Measurements from ENCODE around the gene PHACTR3.
A peak's percentile ranks its signal among the peaks of the same experiment; 100 is the strongest.
"Not testable (repeated sequence)": the region's sequence is repeated elsewhere in the genome, so short reads cannot be mapped to it uniquely, and the experiment has no call there.

Gene PHACTR3

GRCh38 chr20:59603781-59604541, at the start of gene PHACTR3:
PHACTR3 (plus strand) TSS chr20:59604540; CDS start chr20:59605015, 475 bp downstream.
- DNase-seq, result peak; percentile 49

- not testable (repeated sequence) for DNase-seq
These were observed 46.4 kb upstream of the PHACTR3 start for GRCh38 chr20:59557733-59558529.

DNA sequence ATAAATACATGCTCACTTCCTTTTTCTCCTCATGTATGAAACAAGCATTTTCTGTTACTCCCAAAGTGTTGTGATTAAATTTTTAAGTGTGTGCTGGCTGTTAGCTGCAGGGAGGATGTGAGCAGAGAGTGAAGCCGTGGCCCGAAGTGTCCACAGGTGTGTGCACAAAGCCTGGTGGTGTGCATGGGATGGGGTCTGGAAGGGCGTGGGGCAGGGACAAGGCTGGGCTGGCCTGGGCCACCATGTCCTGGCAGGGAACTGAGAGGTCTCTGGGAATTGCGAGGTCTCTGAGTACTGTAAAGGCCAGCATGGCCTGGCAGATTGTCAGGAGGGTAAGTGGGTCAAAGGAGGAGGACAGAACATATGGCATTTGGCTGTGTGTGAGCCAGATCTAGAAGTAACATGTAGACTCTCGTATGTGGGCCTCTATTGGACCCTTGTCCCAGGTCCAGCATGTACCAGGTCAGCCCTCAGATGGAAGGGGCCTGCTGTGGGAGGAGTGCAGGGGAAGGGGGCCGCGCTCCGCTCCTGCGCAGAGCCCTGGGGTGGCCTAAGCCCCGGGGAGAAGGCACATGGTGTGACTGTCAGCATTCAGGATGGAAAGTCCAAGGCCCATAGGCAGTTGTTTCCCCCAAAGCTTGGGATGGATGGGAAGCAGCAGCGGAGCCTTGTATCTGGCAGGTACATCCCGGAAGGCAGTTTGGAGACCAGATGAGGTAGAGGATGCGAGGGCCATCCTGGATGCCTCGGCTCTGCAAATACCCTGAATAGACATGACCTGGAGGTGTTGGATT, 45.1 kb upstream of the PHACTR3 start:
- no peak for DNase-seq

- DNase-seq, result no peak
These were observed 44.5 kb upstream of the PHACTR3 start for GRCh38 chr20:59559863-59560262.

GRCh38 chr20:59560588-59561227, 43.6 kb upstream of the PHACTR3 start:
- DNase-seq, result no peak

DNA sequence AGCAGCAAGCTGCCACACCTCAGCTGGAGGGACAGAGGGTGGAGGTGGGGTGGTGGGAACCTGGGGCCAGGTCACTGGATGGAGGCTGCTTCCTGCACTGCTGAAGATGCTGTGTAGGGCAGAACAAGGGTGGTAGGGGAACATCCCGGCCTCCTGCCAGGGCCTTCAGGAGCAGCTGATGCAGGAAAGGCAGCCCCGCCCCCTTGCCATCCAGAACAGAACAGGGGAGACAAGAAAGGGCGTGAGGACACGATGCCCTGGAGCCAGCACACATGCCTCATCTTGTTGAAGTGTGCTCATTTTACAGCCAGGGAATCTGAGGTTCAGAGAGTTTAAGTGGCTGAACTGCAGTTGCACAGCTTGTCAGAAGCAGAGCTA, 43.1 kb upstream of the PHACTR3 start:
- no peak for DNase-seq

DNA sequence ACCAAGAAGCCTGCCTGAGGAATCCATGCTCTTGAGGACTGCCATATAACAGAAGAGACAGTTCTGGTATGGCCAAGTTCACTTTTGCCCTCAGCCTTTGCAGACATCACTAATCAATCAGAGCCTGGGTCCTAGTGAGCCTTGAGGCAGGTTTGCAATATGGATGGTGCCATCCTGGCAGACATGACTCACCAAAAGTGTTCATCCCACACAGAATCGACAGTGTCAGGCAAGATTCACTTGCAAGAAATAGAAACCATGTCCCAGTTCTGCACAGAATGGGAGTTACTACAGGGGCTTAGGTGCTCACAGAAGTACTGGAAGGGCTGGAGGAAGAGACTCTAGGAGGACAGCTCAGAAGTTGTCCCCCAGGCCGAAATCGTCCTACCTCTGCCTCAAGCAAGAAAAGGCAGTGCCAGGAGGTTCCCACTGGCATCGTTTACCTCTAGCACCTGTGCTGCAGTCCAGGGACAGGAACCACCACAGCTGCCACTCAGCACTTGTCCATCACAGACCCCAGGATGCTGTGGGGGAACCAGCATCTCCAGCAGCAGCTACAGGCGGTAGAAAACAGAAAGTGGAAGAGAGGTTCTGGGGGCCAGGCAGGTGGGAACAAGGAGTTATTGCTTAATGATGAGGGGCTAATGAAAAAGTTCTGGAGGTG, 42.6 kb upstream of the PHACTR3 start:
- no peak for DNase-seq

- DNase-seq, result no peak
These were observed 40.2 kb upstream of the PHACTR3 start for GRCh38 chr20:59564171-59564570.

- no peak for DNase-seq
These were observed 39.4 kb upstream of the PHACTR3 start for GRCh38 chr20:59564943-59565342.

GRCh38 chr20:59565768-59566461, 38.4 kb upstream of the PHACTR3 start:
- no peak for DNase-seq

DNA sequence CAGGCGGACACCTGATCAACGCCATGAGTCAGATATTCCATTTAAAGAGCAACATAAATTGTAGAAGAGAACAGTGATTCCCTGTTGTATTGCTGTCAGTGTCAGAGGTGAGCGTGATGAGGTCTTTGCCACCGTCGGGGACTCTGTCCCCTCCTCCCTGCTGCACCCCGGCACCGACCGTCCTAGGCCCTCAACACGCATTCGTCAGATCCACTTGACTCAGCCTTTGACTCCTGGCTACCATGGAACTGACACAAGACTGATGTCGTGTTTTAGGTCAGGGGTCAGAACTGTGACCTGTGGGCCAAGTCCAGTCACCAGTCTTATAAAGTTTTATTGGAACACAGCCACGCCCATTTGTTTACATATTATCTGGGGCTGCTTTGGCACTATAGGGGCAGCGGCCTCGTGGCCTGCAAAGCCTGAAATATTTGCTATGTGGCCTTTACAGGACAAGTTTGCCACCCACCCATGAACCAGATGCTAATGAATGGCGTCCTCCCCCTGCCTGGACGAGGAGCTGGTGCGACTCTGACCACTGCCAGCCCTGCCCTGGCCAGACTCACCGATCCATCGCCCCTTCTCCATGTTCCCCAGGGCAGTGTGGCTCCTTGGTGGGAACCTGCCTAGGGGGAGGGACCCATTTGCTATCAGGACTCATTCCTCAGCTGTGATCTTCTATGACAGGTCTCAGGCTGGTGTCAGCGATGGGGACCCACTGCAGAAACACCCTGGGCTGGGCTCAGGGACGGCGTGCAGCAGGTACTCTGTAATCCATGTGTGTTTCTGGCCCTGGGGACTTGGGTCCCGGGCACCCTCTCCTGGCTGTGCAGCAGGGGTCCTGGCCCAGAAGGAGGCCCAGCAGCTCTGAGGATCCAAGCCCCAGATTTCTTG, 37.5 kb upstream of the PHACTR3 start:
- DNase-seq, result no peak

- DNase-seq, result no peak
These were observed 36.5 kb upstream of the PHACTR3 start for GRCh38 chr20:59567585-59568508.

DNA sequence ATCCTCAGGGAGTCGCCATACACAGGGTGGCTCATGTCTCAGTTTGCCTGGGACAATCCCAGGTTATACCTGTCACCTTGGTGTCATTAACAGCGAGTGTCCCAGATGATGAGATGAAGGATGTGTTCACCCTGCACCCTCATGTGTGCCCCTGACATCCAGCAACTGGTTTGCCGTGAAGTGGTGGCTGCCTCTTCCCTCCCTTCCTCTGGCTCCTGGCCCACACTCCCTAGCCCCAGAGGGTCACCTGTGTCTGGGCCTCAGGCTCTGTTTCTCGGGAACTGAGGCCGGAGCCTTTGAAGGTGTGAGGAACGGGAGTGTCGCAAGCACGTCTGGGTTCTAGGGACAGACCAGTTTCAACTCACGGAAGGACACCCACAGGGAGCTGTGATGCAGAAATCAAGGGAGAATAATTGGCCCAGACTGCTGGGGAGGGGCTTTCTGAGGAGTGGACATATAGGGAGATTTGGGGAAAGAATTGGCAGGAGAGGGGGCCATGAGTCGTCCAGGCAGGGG, 35.8 kb upstream of the PHACTR3 start:
- DNase-seq, result no peak

DNA sequence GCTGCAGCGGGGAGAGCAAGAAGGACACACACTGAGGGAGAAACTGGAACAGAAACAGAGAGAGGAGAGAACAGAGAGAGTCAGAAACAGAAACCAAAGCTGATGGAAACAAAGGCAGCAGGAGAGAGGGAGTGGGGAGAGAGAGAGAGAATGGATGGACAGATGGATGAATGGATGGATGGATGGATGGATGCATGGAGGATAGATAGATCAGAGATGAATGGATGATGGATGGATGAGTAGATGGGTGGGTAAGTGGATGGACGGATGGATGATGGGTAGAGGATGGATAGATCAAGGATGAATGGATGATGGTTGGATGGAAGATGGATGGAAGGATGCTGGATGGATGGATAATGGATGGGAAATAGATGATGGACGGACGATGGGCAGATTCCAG, 35.0 kb upstream of the PHACTR3 start:
- DNase-seq, result no peak

GRCh38 chr20:59571151-59571550, 33.2 kb upstream of the PHACTR3 start:
- no peak for DNase-seq

DNA sequence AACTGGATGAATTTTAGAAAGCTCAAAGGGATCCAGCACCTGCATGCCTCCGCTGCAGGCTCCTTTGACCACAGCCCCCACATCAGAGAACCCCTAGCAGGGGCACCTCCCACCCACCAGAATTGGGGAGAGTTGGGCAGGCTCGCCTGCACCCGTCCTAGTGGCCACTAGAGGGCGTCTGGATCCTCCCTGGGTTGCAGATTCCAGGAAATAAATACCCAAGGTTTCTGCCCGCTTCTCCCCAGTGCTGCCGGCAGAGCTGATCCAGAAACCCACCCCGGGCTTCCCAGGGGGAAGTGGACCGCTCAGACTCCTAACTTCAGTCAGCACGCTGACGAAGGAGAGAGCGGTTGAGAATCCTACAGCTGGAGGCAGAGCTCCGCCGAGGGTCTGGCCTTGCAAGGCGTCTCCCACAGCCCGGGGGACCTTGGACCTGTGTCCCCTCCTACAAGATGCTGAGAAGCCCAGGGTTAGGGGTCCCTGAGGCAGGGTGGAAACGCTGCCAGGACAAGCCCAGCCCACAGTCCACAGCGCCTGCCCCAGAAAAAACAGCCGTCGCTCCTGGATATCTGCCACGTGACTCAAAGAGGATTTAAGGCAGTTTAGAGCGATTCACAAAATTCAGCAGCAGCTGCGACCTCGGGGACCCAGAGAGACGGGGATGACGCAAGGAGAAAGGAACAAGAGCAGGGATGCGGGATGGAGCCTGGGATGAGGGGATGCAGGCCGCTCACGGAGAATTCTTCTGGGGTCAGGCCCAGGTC, 32.6 kb upstream of the PHACTR3 start:
- DNase-seq, result peak; percentile 2

- DNase-seq, result no peak
These were observed 31.8 kb upstream of the PHACTR3 start for GRCh38 chr20:59572515-59572914.

DNA sequence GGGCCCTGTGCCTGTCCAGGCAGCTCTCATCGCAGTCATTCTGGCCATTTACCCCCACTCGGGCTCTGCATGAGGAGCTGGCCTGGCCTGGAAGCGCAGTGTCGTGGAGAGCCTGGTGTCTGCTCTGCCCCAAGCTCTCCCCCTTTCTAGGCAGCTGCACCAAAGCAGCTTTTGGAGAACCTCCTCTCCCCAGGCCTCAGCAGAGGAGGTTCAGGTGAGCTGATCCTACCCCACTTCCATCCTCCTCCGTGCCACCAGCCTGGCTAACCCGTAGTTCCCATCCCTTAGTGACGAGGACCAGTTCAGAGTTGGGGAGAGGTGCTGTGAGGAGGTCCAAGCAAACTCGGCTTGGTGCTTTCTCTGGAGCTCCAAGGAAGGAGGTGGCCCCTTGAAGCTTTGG, 30.5 kb upstream of the PHACTR3 start:
- no peak for DNase-seq
